HT-29 (cell line): ENCODE measurements around the gene FEZF1. TPM values are rescaled to one million over a fixed set of nuclear protein-coding genes. Genes with fewer than 3 reads are reported as not detected.

Source experiments
- DNase-seq: peaks from one replicate; pipeline ENCODE4 v3.0.0-alpha.2; 2015; ENCODE audit warnings: low spot score
- total RNA-seq: library from RNA; depleted of rRNA; stranded (reverse); fragments of >200 nt; shearing (Covaris generic); gene quantifications from 2 replicates; pipeline ENCODE4 v1.2.3, GENCODE V29; 2014; rRNA removed

FEZF1 gene
- total RNA-seq, 1 experiment from 2014 or later, result not detected

GRCh38 chr7:122268101-122268500 is 36.4 kb downstream of the FEZF1 start:
- no peak for DNase-seq

DNA sequence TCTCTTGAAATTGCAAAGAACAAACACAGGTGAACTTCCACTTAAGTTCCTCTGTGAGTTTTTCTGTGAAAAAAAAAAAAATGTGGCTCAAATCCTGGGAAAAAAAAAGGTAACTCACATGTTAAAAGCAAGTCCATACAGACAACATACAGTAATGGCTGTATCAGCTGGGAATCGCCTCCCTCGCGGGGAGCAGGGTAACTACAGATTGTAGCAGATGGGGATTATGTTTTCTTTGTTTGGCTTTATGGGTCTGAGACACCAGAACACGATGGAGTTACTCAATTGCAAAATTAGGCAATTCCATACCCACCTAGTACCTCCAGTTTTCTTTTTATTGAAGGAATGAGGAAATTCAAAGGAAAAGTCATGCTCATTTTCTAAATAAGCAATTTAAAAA is 42.3 kb downstream of the FEZF1 start:
- DNase-seq, result no peak

DNA sequence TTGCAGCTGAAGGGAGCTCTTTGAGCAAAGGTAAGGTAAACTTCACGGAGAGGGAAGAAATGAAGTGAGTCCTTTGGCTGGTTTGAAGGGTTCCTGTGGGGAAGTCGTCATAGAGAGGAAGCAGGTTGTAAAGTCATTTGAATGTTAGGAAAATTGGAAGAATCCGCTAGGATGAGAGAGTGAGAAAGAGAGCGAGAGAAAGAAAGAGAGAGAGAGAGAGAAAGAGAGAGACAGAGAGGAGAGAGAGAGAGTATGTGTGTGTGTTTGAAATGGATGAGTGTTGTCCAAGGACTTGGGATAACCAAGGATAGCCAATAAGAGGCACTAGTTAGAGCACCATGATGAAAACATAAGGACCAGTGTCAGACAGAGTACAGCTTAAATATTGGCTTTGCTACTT is 43.1 kb downstream of the FEZF1 start:
- DNase-seq, result no peak

DNA sequence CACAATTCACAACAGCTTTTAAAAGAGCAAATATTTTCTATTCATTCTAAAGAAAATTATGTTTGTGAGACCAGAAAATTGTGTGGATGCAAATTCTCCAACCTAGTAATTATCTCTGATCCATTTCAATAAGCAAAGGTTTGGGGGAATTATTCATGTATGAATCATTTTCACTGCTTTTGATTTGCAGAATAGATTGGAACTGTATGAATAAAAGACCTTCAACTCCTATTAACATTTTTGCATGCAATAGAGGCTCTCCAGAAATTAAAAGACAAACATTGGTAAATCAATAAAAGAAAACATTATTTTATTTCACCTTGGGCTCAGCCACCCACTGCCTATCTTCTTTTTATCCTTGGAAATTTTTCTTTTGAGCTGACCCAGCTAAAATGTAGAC is 43.5 kb downstream of the FEZF1 start:
- DNase-seq, result no peak

- no peak for DNase-seq
Observed at GRCh38 chr7:122260336-122260735, 44.2 kb downstream of the FEZF1 start.

- DNase-seq, result no peak
Observed at GRCh38 chr7:122258971-122259370, 45.6 kb downstream of the FEZF1 start.

- DNase-seq, result no peak
Observed at GRCh38 chr7:122257056-122257455, 47.5 kb downstream of the FEZF1 start.

DNA sequence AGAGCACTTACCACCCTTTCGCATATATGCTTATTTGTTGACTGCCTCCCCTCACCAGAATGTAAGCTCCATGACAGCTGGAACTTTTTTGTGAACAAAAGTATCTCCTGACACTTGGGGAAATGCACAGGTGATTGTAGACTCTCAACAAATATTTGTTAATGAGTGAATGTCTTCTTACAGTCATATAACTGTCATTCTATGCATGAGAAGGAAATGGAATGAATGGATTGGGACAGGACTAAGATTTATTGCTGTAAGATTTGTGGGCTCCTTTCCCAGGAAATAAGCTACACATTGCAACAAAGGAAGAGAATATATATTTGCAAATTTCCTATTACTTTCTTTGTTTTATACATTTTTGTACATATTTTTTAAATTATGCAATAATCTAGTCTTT is 48.5 kb downstream of the FEZF1 start:
- DNase-seq, result no peak

DNA sequence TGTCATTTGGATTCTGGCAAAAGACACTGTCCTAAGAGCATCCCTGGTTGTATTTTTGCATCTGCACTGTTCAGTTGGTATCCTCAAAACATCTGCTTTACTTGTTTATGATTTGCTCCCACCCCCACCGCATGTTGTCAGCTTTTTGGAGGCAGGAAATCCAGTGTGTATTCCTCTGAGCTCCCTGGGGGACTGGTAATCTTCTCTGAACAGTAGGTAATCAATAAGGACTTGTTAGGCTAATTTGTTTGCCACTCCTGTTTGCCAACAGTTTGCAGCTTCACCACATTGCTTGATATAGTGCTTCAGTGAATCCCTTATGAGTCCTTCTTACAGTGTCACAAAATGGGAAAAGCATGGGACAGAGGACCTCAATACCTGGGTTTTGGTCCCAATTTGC is 49.1 kb downstream of the FEZF1 start:
- no peak for DNase-seq

Other genes starting within 250 kb of the FEZF1 start
- 0.18 and 0.23 TPM in 2 replicates for gene AASS, start 160.5 kb downstream of the FEZF1 start, total RNA-seq